ENCODE data around the gene UGGT2.
"Not testable (repeated sequence)": the region's sequence is repeated elsewhere in the genome, so short reads cannot be mapped to it uniquely, and the experiment has no call there.

UGGT2 gene

DNA sequence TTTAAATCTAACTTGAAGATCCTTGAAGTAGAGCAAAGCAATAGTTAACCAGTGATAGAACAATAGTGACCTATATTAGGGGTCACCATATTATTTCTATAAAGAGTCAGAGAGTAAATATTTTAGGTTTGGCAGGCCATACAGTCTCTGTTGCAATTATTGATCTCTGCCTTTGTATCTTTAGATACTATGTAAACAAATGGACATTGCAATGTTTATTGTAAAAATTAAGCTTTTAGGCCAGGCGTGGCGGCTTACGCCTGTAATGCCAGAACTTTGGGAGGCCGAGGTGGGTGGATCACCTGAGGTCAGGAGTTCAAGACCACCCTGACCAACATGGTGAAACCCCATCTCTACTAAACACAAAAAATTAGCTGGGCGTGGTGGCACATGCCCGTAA, 80.5 kb downstream of the UGGT2 start:
- not testable (repeated sequence) for H3K4me1 ChIP-seq (ENCODE audit: control insufficient read depth in 1 of 2, insufficient read depth in 2 of 2, low read length in 2 of 2); H3K9ac ChIP-seq (ENCODE audit: low read depth in 1 of 2, low read length in 2 of 2); H3K4me3 ChIP-seq (ENCODE audit: low read depth in 1 of 2, low read length in 2 of 2)

DNA sequence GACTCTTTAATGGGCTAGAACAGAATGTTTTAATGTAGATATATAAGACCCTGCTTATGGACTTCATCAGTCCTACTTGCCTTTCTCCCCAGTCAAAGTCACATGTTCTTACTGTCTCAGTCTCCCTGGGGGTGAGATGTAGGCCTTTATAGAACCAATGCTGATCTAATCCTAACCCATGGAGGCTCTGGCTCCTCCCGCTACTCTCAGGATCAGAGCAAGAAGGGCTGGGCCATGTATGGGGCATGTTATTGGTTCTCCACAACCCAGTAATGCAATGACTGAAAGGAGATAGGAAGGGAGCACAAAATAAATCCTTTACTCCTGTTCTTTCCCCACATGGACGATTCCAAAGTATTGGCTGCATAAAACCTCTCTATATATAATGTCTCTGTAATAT, 82.3 kb downstream of the UGGT2 start:
- Histone ChIP-seq H3K27ac (ENCODE audit: low read depth, low read length) (no peak overlapping the region), H3K27me3 (ENCODE audit: control insufficient read depth in 1 of 2, insufficient read depth in 2 of 2, low read length in 2 of 2) (no peaks in the 10 kb centered on the region), H3K9me3 (ENCODE audit: control insufficient read depth in 1 of 2, low read length in 2 of 2) (no peaks in the 10 kb centered on the region), H3K4me3 (ENCODE audit: low read depth in 1 of 2, low read length in 2 of 2) (no peak overlapping the region), H3K4me1 (ENCODE audit: control insufficient read depth in 1 of 2, insufficient read depth in 2 of 2, low read length in 2 of 2) (no peaks in the 10 kb centered on the region), H3K36me3 (ENCODE audit: control insufficient read depth in 1 of 2, insufficient read depth in 2 of 2, low read length in 2 of 2) (no peaks in the 10 kb centered on the region), H3K9ac (ENCODE audit: low read depth in 1 of 2, low read length in 2 of 2) (no peak overlapping the region)

More for the DNA sequence above, 80.5 kb downstream of the UGGT2 start:
- not testable (repeated sequence) for H3K27ac ChIP-seq (ENCODE audit: low read depth, low read length); H3K9me3 ChIP-seq (ENCODE audit: control insufficient read depth in 1 of 2, low read length in 2 of 2); H3K27me3 ChIP-seq (ENCODE audit: control insufficient read depth in 1 of 2, insufficient read depth in 2 of 2, low read length in 2 of 2); H3K36me3 ChIP-seq (ENCODE audit: control insufficient read depth in 1 of 2, insufficient read depth in 2 of 2, low read length in 2 of 2)

DNA sequence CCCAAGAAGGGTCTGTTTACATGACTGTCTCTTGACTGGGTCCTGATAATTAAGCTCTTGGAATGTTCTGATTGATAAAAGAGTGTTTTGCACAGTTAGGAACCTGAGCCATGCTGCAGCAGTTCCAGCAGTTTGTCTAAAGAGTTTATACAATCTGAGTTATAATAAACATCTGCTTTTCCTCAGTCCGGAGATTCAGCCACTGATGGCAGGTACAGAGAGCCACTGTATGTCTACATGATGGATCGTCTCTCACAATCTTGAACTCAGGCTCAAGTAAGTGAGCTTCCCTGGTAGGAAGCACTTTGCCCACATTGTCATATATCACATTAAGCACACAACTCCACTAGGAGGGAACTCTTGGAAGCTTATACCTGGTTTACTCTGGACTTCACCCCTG, 84.3 kb downstream of the UGGT2 start:
- Histone ChIP-seq H3K36me3 (ENCODE audit: control insufficient read depth in 1 of 2, insufficient read depth in 2 of 2, low read length in 2 of 2) (no peaks in the 10 kb centered on the region), H3K27me3 (ENCODE audit: control insufficient read depth in 1 of 2, insufficient read depth in 2 of 2, low read length in 2 of 2) (no peaks in the 10 kb centered on the region), H3K4me3 (ENCODE audit: low read depth in 1 of 2, low read length in 2 of 2) (no peak overlapping the region), H3K4me1 (ENCODE audit: control insufficient read depth in 1 of 2, insufficient read depth in 2 of 2, low read length in 2 of 2) (no peaks in the 10 kb centered on the region), H3K9me3 (ENCODE audit: control insufficient read depth in 1 of 2, low read length in 2 of 2) (no peaks in the 10 kb centered on the region), H3K9ac (ENCODE audit: low read depth in 1 of 2, low read length in 2 of 2) (no peak overlapping the region), H3K27ac (ENCODE audit: low read depth, low read length) (no peak overlapping the region)

DNA sequence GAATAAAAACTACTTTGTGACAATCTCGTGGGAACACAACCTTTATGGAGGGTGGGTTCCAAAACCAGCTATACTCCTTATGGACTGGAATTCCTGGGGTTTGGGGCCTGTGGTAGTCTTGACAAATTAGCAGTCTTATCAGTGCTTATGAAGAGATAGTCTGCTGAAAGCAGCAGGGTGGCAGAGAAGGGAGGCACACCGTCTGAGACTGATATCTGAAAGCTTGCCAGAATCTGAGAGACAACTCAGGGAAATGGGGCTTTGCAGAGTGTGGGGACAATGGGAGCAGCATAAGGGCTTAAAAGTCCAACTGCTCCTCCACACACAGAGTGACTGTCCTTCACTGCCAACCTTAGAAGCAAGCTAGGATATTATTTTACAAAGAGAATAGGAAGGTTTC, 95.9 kb downstream of the UGGT2 start:
- Histone ChIP-seq H3K36me3 (ENCODE audit: control insufficient read depth in 1 of 2, insufficient read depth in 2 of 2, low read length in 2 of 2) (no peaks in the 10 kb centered on the region), H3K27ac (ENCODE audit: low read depth, low read length) (no peak overlapping the region), H3K27me3 (ENCODE audit: control insufficient read depth in 1 of 2, insufficient read depth in 2 of 2, low read length in 2 of 2) (no peaks in the 10 kb centered on the region), H3K4me3 (ENCODE audit: low read depth in 1 of 2, low read length in 2 of 2) (no peak overlapping the region), H3K9ac (ENCODE audit: low read depth in 1 of 2, low read length in 2 of 2) (no peak overlapping the region), H3K4me1 (ENCODE audit: control insufficient read depth in 1 of 2, insufficient read depth in 2 of 2, low read length in 2 of 2) (no peaks in the 10 kb centered on the region), H3K9me3 (ENCODE audit: control insufficient read depth in 1 of 2, low read length in 2 of 2) (peaks cover 3 to 5% of the 10 kb centered on the region in 2 donors)

DNA sequence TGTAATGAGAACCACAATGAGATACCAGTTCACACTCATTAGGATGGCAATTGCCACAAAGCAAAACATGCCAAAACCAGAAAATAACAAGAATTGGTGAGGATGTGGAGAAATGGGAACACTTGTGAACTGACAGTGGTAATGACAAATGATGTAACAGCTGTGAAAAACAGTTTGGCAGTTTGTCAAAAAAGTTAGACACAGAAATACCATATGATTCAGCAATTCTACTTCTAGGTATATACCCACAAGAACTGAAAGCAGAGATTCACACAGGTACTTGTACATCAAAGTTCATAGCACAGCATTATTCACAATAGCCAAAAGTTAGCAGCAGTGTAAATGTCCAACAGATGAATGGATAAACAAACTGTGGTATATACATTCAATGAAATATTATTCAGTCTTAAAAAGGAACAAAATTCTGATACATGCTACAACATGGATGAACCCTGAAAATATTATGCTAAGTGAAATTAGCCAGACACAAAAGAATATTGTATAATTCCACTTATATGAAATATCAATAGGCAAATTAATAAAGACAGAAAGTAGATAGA, 96.5 kb downstream of the UGGT2 start:
- no peaks in the 10 kb centered on the region for H3K27me3 ChIP-seq (ENCODE audit: control insufficient read depth in 1 of 2, insufficient read depth in 2 of 2, low read length in 2 of 2)
- H3K9ac ChIP-seq (ENCODE audit: low read depth in 1 of 2, low read length in 2 of 2): no peak overlapping the region
- H3K9me3 ChIP-seq (ENCODE audit: control insufficient read depth in 1 of 2, low read length in 2 of 2): peaks cover 3 to 5% of the 10 kb centered on the region in 2 donors
- H3K27ac ChIP-seq (ENCODE audit: low read depth, low read length): no peak overlapping the region
- no peaks in the 10 kb centered on the region for H3K4me1 ChIP-seq (ENCODE audit: control insufficient read depth in 1 of 2, insufficient read depth in 2 of 2, low read length in 2 of 2)
- H3K36me3 ChIP-seq (ENCODE audit: control insufficient read depth in 1 of 2, insufficient read depth in 2 of 2, low read length in 2 of 2): no peaks in the 10 kb centered on the region
- H3K4me3 ChIP-seq (ENCODE audit: low read depth in 1 of 2, low read length in 2 of 2): no peak overlapping the region

DNA sequence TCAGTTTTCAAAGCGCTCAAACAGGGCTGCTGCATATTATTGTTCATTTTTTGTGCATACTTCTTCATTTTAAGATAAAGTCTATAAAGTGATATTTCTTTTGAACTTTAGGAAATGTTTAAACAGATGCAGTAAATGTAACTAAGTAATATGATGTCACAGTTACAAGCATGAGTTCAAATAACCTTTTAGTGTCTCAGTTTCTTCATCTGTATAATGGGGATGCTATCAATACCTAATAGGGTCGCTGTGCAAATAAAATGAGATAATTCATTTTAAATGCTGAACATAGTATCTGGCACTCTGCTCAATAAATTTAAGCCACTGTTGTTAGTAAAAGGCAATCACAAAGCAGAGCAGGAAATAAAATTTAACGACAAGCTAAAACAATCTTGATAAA, 97.5 kb downstream of the UGGT2 start:
- H3K4me3 ChIP-seq (ENCODE audit: low read depth in 1 of 2, low read length in 2 of 2): no peak overlapping the region
- H3K27ac ChIP-seq (ENCODE audit: low read depth, low read length): no peak overlapping the region
- H3K27me3 ChIP-seq (ENCODE audit: control insufficient read depth in 1 of 2, insufficient read depth in 2 of 2, low read length in 2 of 2): no peaks in the 10 kb centered on the region
- peaks cover 3% of the 10 kb centered on the region in 2 donors for H3K9me3 ChIP-seq (ENCODE audit: control insufficient read depth in 1 of 2, low read length in 2 of 2)
- no peaks in the 10 kb centered on the region for H3K4me1 ChIP-seq (ENCODE audit: control insufficient read depth in 1 of 2, insufficient read depth in 2 of 2, low read length in 2 of 2)
- H3K36me3 ChIP-seq (ENCODE audit: control insufficient read depth in 1 of 2, insufficient read depth in 2 of 2, low read length in 2 of 2): no peaks in the 10 kb centered on the region
- no peak overlapping the region for H3K9ac ChIP-seq (ENCODE audit: low read depth in 1 of 2, low read length in 2 of 2)

DNA sequence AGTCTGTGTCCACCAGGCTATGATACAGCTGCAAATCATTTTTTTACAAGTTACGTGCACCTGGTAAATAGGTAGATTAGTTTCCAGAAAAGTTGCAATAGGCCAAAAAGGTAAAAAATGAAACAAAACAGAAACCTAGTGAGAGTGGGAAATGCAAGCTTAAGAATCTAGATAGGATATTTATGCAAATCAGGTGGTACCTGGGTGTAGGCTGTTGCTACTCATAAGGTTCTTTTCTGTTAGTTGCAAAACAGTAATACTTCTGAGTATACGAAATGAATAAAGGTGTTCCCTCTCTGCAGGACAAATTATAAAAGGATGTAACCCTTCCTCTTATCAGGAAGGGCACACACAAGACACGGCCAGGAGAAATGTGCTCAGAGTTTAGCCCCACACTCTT, 97.9 kb downstream of the UGGT2 start:
- H3K27me3 ChIP-seq (ENCODE audit: control insufficient read depth in 1 of 2, insufficient read depth in 2 of 2, low read length in 2 of 2): no peaks in the 10 kb centered on the region
- H3K36me3 ChIP-seq (ENCODE audit: control insufficient read depth in 1 of 2, insufficient read depth in 2 of 2, low read length in 2 of 2): no peaks in the 10 kb centered on the region
- peaks cover 0 to 3% of the 10 kb centered on the region in 2 donors for H3K9me3 ChIP-seq (ENCODE audit: control insufficient read depth in 1 of 2, low read length in 2 of 2)
- H3K4me3 ChIP-seq (ENCODE audit: low read depth in 1 of 2, low read length in 2 of 2): no peak overlapping the region
- H3K9ac ChIP-seq (ENCODE audit: low read depth in 1 of 2, low read length in 2 of 2): no peak overlapping the region
- H3K4me1 ChIP-seq (ENCODE audit: control insufficient read depth in 1 of 2, insufficient read depth in 2 of 2, low read length in 2 of 2): no peaks in the 10 kb centered on the region
- H3K27ac ChIP-seq (ENCODE audit: low read depth, low read length): no peak overlapping the region

DNA sequence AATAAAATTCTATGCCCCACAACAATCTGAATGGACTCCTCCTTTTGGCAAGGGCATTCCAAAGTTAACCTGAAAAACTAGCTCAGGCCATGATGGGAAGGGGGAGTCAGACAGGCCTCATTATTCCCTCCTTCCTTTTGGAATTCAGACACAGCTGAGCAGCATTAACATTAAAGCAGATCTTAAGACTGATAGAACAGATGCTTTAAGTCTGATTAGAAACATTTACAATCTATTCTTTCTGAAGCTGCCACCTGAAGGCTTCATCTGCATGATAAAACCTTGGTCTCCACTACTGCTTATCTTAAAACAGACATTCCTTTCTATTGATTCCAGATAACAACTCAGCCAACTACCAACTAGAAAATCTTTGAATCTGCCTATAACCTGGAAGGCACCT, 98.9 kb downstream of the UGGT2 start:
- Histone ChIP-seq H3K4me1 (ENCODE audit: control insufficient read depth in 1 of 2, insufficient read depth in 2 of 2, low read length in 2 of 2) (no peaks in the 10 kb centered on the region), H3K27ac (ENCODE audit: low read depth, low read length) (no peak overlapping the region), H3K9ac (ENCODE audit: low read depth in 1 of 2, low read length in 2 of 2) (no peak overlapping the region), H3K36me3 (ENCODE audit: control insufficient read depth in 1 of 2, insufficient read depth in 2 of 2, low read length in 2 of 2) (no peaks in the 10 kb centered on the region), H3K9me3 (ENCODE audit: control insufficient read depth in 1 of 2, low read length in 2 of 2) (peaks cover 0 to 3% of the 10 kb centered on the region in 2 donors), H3K27me3 (ENCODE audit: control insufficient read depth in 1 of 2, insufficient read depth in 2 of 2, low read length in 2 of 2) (no peaks in the 10 kb centered on the region), H3K4me3 (ENCODE audit: low read depth in 1 of 2, low read length in 2 of 2) (no peak overlapping the region)

DNA sequence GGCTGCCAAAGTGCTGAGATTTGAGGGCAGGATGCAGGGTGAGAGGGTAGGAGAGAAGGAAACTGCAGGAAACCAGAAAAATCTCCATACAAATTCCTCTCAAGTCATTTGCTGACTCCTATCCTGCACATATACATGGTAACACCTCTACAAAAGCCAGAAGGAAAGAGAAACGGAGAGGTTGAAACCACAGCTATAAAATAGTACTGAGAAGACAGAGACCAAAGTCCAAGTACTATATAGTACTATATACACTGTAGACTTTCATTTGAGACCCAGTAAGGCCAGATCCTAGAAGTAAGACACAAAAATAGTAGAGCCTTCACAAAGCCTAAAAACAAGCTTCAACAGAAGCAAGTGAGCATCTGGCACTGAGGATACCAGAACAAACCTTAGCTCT, 103.1 kb downstream of the UGGT2 start:
- H3K9me3 ChIP-seq (ENCODE audit: control insufficient read depth in 1 of 2, low read length in 2 of 2): no peaks in the 10 kb centered on the region
- no peak overlapping the region for H3K4me3 ChIP-seq (ENCODE audit: low read depth in 1 of 2, low read length in 2 of 2)
- H3K4me1 ChIP-seq (ENCODE audit: control insufficient read depth in 1 of 2, insufficient read depth in 2 of 2, low read length in 2 of 2): no peaks in the 10 kb centered on the region
- no peak overlapping the region for H3K27ac ChIP-seq (ENCODE audit: low read depth, low read length)
- H3K36me3 ChIP-seq (ENCODE audit: control insufficient read depth in 1 of 2, insufficient read depth in 2 of 2, low read length in 2 of 2): no peaks in the 10 kb centered on the region
- H3K9ac ChIP-seq (ENCODE audit: low read depth in 1 of 2, low read length in 2 of 2): no peak overlapping the region
- no peaks in the 10 kb centered on the region for H3K27me3 ChIP-seq (ENCODE audit: control insufficient read depth in 1 of 2, insufficient read depth in 2 of 2, low read length in 2 of 2)

DNA sequence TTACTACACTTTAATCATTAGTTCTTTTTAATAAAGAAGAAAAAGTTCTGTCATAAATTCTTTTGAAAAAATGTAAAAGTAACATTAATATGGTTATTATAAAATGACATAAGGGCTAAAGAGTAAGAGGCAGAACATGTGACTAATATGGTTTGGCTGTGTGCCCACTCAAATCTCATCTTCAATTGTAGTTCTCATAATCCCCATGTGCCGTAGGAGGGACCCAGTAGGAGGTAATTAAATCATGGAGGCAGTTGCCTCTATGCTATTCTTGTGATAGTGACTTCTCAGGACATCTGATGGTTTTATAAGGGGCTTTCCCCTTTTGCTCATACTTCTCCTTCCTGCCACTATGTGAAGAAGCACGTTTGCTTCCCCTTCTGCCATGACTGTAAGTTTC, 104.5 kb downstream of the UGGT2 start:
- H3K36me3 ChIP-seq (ENCODE audit: control insufficient read depth in 1 of 2, insufficient read depth in 2 of 2, low read length in 2 of 2): no peaks in the 10 kb centered on the region
- H3K4me3 ChIP-seq (ENCODE audit: low read depth in 1 of 2, low read length in 2 of 2): no peak overlapping the region
- no peak overlapping the region for H3K9ac ChIP-seq (ENCODE audit: low read depth in 1 of 2, low read length in 2 of 2)
- no peaks in the 10 kb centered on the region for H3K9me3 ChIP-seq (ENCODE audit: control insufficient read depth in 1 of 2, low read length in 2 of 2)
- H3K27me3 ChIP-seq (ENCODE audit: control insufficient read depth in 1 of 2, insufficient read depth in 2 of 2, low read length in 2 of 2): no peaks in the 10 kb centered on the region
- no peak overlapping the region for H3K27ac ChIP-seq (ENCODE audit: low read depth, low read length)
- no peaks in the 10 kb centered on the region for H3K4me1 ChIP-seq (ENCODE audit: control insufficient read depth in 1 of 2, insufficient read depth in 2 of 2, low read length in 2 of 2)

All from duodenal mucosa (tissue), 2 donors.